H1 (cell line): ENCODE data around the gene MMP1. TPM values are rescaled to one million over a fixed set of nuclear protein-coding genes. Genes with fewer than 3 reads are reported as not detected.

Source experiments
- CTCF ChIA-PET: fragments of 300-600 bp; sonication (Branson Sonifier 250); formaldehyde crosslinking; loops from one replicate; lab custom pipeline; 2021; ENCODE audit not compliant: partially characterized antibody; lab: Charles Lee
- POLR2A ChIA-PET: fragments of 300-600 bp; sonication (Branson Sonifier 250); formaldehyde crosslinking; loops from one replicate; lab custom pipeline; 2021; ENCODE audit warnings: inconsistent platforms; ENCODE audit not compliant: partially characterized antibody; lab: Charles Lee
- DNase-seq, 2 experiments: peaks; one replicate each; pipeline versions ENCODE4 v3.0.0 to v3.0.0-alpha.2; 2010 to 2022; ENCODE audit warnings: low spot score in 2 of 2, low read depth in 1 of 2, mixed read lengths in 1 of 2
- FAIRE-seq: peaks from 2 replicates; lab custom pipeline; 2011; peaks lifted over from hg19 to GRCh38; lab: Jason Lieb, UNC
- H2AFZ ChIP-seq: 2 replicates; pipeline ENCODE4 v1.8.1; 2012; ENCODE audit warnings: low read length, inconsistent platforms
- H2AK5ac ChIP-seq: 2 replicates; pipeline ENCODE4 v1.6.1; 2013; ENCODE audit warnings: low read depth, low read length
- H2BK120ac ChIP-seq: replicated peaks from 2 replicates; pipeline ENCODE3; 2013; ENCODE audit warnings: low read depth, low read length, inconsistent platforms
- H2BK12ac ChIP-seq: 2 replicates; pipeline ENCODE4 v1.6.1; 2013; ENCODE audit warnings: low read depth, low read length
- H2BK15ac ChIP-seq: 2 replicates; pipeline ENCODE4 v1.6.1; 2013; ENCODE audit warnings: low read length
- H2BK20ac ChIP-seq: 2 replicates; pipeline ENCODE4 v1.6.1; 2013; ENCODE audit warnings: low read length
- H2BK5ac ChIP-seq: 2 replicates; pipeline ENCODE4 v1.6.1; 2013; ENCODE audit warnings: low read depth, low read length
- H3K14ac ChIP-seq: 2 replicates; pipeline ENCODE4 v1.6.1; 2013; ENCODE audit warnings: inconsistent platforms; ENCODE audit not compliant: insufficient read length
- H3K18ac ChIP-seq: 2 replicates; pipeline ENCODE4 v1.6.1; 2013; ENCODE audit warnings: low read length; ENCODE audit errors: extremely low read depth
- H3K23ac ChIP-seq: 2 replicates; pipeline ENCODE4 v1.6.1; 2013; ENCODE audit warnings: inconsistent platforms; ENCODE audit not compliant: insufficient read length
- H3K23me2 ChIP-seq: 2 replicates; pipeline ENCODE4 v1.6.1; 2013; ENCODE audit warnings: low read depth, low read length
- H3K27ac ChIP-seq: 2 replicates; pipeline ENCODE4 v1.6.1; 2011; ENCODE audit warnings: low read depth, low read length, inconsistent platforms
- H3K27me3 ChIP-seq, 4 experiments: replicated peaks in 1 of 4; 1 replicate in 1 of 4; 2 replicates in 3 of 4; pipeline versions ENCODE4 v1.6.1 to v1.8.1; 2011 to 2013; ENCODE audit warnings: low read length in 3 of 4, mild to moderate bottlenecking in 3 of 4, inconsistent platforms in 2 of 4, mixed read lengths in 2 of 4, moderate library complexity in 1 of 4; ENCODE audit not compliant: control insufficient read depth in 3 of 4, insufficient read depth in 3 of 4; ENCODE audit errors: extremely low read depth in 1 of 4
- H3K36me3 ChIP-seq, 4 experiments: 2 replicates each; pipeline versions ENCODE4 v1.6.1 to v1.8.1; 2011 to 2013; ENCODE audit warnings: mild to moderate bottlenecking in 4 of 4, low read length in 3 of 4, moderate library complexity in 2 of 4, control low read depth in 1 of 4, inconsistent platforms in 1 of 4; ENCODE audit not compliant: insufficient read depth in 4 of 4, control insufficient read depth in 2 of 4
- H3K4ac ChIP-seq: replicated peaks from 2 replicates; pipeline ENCODE3; 2013; ENCODE audit warnings: low read length, low read depth, mixed read lengths, inconsistent platforms; ENCODE audit not compliant: insufficient read length
- H3K4me1 ChIP-seq, 4 experiments: replicated peaks in 1 of 4; 1 replicate in 1 of 4; 2 replicates in 3 of 4; pipeline versions ENCODE4 v1.6.1 to v1.8.1; 2011 to 2013; ENCODE audit warnings: low read length in 3 of 4, inconsistent platforms in 2 of 4, mixed read lengths in 1 of 4; ENCODE audit not compliant: insufficient read depth in 4 of 4, control insufficient read depth in 3 of 4
- H3K4me2 ChIP-seq, 2 experiments: 2 replicates each; pipeline versions ENCODE4 v1.6.1 to v1.8.1; 2011 to 2013; ENCODE audit warnings: low read depth in 2 of 2, low read length in 2 of 2, control low read depth in 1 of 2, inconsistent platforms in 1 of 2, mild to moderate bottlenecking in 1 of 2; ENCODE audit not compliant: insufficient read depth in 1 of 2
- H3K4me3 ChIP-seq, 4 experiments: fragments of 200-600, 300-600 bp in 1 of 4; sonication (generic), shearing (Covaris generic), sonication (Bioruptor Twin) in 1 of 4; 2 replicates each; pipeline versions ENCODE4 v1.5.1 to v1.8.1; 2011 to 2016; ENCODE audit warnings: low read length in 4 of 4, low read depth in 3 of 4, control low read depth in 2 of 4, inconsistent platforms in 2 of 4, mild to moderate bottlenecking in 2 of 4, mixed read lengths in 1 of 4, moderate library complexity in 1 of 4; ENCODE audit not compliant: insufficient read depth in 2 of 4; ENCODE audit errors: extremely low read depth in 1 of 4
- H3K56ac ChIP-seq: replicated peaks from 2 replicates; pipeline ENCODE3; 2013; ENCODE audit warnings: low read depth, mild to moderate bottlenecking, mixed read lengths, low read length, inconsistent platforms; ENCODE audit not compliant: insufficient read length
- H3K79me1 ChIP-seq: 2 replicates; pipeline ENCODE4 v1.6.1; 2013; ENCODE audit warnings: low read depth, low read length, control low read depth
- H3K79me2 ChIP-seq, 2 experiments: 2 replicates each; pipeline versions ENCODE4 v1.6.1 to v1.8.1; 2012 to 2013; ENCODE audit warnings: low read length in 2 of 2, mild to moderate bottlenecking in 2 of 2, inconsistent platforms in 1 of 2; ENCODE audit not compliant: insufficient read depth in 2 of 2, control insufficient read depth in 1 of 2
- H3K9ac ChIP-seq, 4 experiments: replicated peaks in 1 of 4; 1 replicate in 1 of 4; 2 replicates in 3 of 4; pipeline versions ENCODE4 v1.6.1 to v1.8.1; 2011 to 2013; ENCODE audit warnings: low read depth in 3 of 4, low read length in 3 of 4, control low read depth in 2 of 4, mild to moderate bottlenecking in 2 of 4, moderate library complexity in 2 of 4, inconsistent platforms in 1 of 4; ENCODE audit errors: extremely low read depth in 1 of 4
- H3K9me3 ChIP-seq, 2 experiments: 2 replicates each; pipeline versions ENCODE4 v1.6.1 to v1.8.1; 2012 to 2013; ENCODE audit warnings: mild to moderate bottlenecking in 2 of 2, moderate library complexity in 2 of 2, control low read depth in 1 of 2, inconsistent platforms in 1 of 2, low read depth in 1 of 2, low read length in 1 of 2, mixed read lengths in 1 of 2; ENCODE audit not compliant: insufficient read depth in 2 of 2
- H4K20me1 ChIP-seq, 2 experiments: replicated peaks in 1 of 2; 2 replicates each; pipeline versions ENCODE3 to v1.8.1; 2011 to 2013; ENCODE audit warnings: inconsistent platforms in 2 of 2, low read length in 2 of 2, mild to moderate bottlenecking in 1 of 2; ENCODE audit not compliant: insufficient read depth in 2 of 2, control insufficient read depth in 1 of 2
- H4K5ac ChIP-seq: 2 replicates; pipeline ENCODE4 v1.6.1; 2013; ENCODE audit warnings: low read length, low read depth, mixed read lengths, inconsistent platforms; ENCODE audit not compliant: insufficient read length
- H4K8ac ChIP-seq: 2 replicates; pipeline ENCODE4 v1.8.0; 2013; ENCODE audit warnings: mild to moderate bottlenecking, moderate library complexity, low read length, inconsistent platforms; ENCODE audit not compliant: insufficient read depth; ENCODE audit errors: extremely low read depth
- H4K91ac ChIP-seq: replicated peaks from 2 replicates; pipeline ENCODE3; 2013; ENCODE audit warnings: low read length, mixed read lengths, inconsistent platforms; ENCODE audit not compliant: insufficient read length
- CEBPB ChIP-seq: IDR thresholded peaks from 2 replicates; pipeline ENCODE4 v1.6.1; 2012; ENCODE audit warnings: low read depth, low read length
- CREB1 ChIP-seq: IDR thresholded peaks from 2 replicates; pipeline ENCODE4 v1.6.1; 2012; ENCODE audit warnings: inconsistent platforms
- EP300 ChIP-seq, 2 experiments: IDR thresholded peaks; 1 replicate in 1 of 2; 2 replicates in 1 of 2; pipeline ENCODE4 v1.6.1; 2011 to 2012; ENCODE audit warnings: low read depth in 2 of 2, low read length in 2 of 2, mild to moderate bottlenecking in 2 of 2, borderline replicate concordance in 1 of 2, inconsistent platforms in 1 of 2, moderate library complexity in 1 of 2
- JUND ChIP-seq: IDR thresholded peaks from 2 replicates; pipeline ENCODE4 v1.6.1; 2011; ENCODE audit warnings: mild to moderate bottlenecking, improper control_type of control experiment, low read length
- KDM4A ChIP-seq: IDR thresholded peaks from one replicate; pipeline ENCODE4 v1.7.1; 2012; ENCODE audit warnings: low read depth, mild to moderate bottlenecking, moderate library complexity, low read length, inconsistent platforms; ENCODE audit not compliant: severe bottlenecking
- SP2 ChIP-seq: IDR thresholded peaks from 2 replicates; pipeline ENCODE4 v1.6.1; 2012; ENCODE audit warnings: mild to moderate bottlenecking, low read length, inconsistent platforms
- polyA plus RNA-seq, 7 experiments: library from polyadenylated mRNA; depleted of rRNA in 3 of 7; stranded (reverse) in 5 of 7; unstranded in 2 of 7; fragments of >200 nt in 5 of 7; fragments of 200-250 nt in 2 of 7; gene quantifications; 1 replicate in 5 of 7; 2 replicates in 1 of 7; 4 replicates in 1 of 7; pipeline versions ENCODE4 v1.2.1 to v1.2.3, GENCODE V29; 2011 to 2013; ENCODE audit warnings: missing spikeins in 2 of 7, mixed read lengths in 2 of 7
- total RNA-seq: library from RNA; stranded (reverse); fragmentation: NEBNext Ultra II Directional; extraction: Animal tissue kit (Norgen Biotek cat#: 25700); gene quantifications from 2 replicates; pipeline ENCODE4 v1.2.1, GENCODE V29; 2021
- TF ChIP-seq, protein P1 (sequence below): IDR thresholded peaks from 2 replicates; pipeline ENCODE4 v1.6.1; 2011; ENCODE audit warnings: low read length, improper control_type of control experiment

MMP1 gene
- total and polyA plus RNA-seq, 2 of the 8 experiments (the other 6 are each of a cell fraction or from before 2014, with no cell fraction given): not detected

DNA sequence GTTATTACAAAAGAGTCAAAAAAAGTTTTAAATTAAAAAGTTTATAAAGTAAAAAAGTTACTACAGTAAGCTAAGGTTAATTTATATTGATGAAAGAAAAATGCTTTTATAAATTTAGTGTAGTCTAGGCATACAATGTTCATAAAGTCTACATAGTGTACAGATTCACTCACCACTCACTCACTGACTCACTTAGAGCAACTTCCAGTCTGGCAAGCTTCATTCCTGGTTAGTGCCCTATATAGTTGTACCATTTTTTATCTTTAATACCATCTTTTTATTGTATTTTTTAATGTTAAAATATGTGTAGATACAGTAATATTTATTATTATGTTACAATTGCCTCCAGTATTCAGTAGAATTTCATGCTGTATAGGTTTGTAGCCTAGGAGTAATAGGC is 14.9 kb downstream of the MMP1 start:
- Histone ChIP-seq H3K36me3 (no peaks in the 10 kb centered on the region), H3K4me1 (peaks cover 0 to 3% (median under 1%) of the 10 kb centered on the region in 4 experiments; a peak in 2 of 7 replicates), H3K27ac (no peak overlapping the region), H3K4me3 (no peak overlapping the region), H2AFZ (no peak overlapping the region), H3K23me2 (no peaks in the 10 kb centered on the region), H3K4me2 (no peak overlapping the region), H3K14ac (no peak overlapping the region), H3K79me1 (no peaks in the 10 kb centered on the region), H2BK15ac (no peak overlapping the region), H4K8ac (no peak overlapping the region), H4K5ac (no peak overlapping the region), H3K56ac (no peak overlapping the region), H3K23ac (no peak overlapping the region), H3K18ac (no peak overlapping the region), H3K79me2 (no peaks in the 10 kb centered on the region), H4K20me1 (no peaks in the 10 kb centered on the region), H2BK12ac (no peak overlapping the region), H2BK20ac (no peak overlapping the region), H4K91ac (no peak overlapping the region), H3K9ac (no peak overlapping the region), H2BK120ac (no peak overlapping the region), H3K27me3 (no peaks in the 10 kb centered on the region), H3K4ac (no peak overlapping the region), H2BK5ac (no peak overlapping the region), H2AK5ac (no peak overlapping the region), H3K9me3 (no peaks in the 10 kb centered on the region)
- ChIA-PET POLR2A (interaction anchor here (0.6 kb wide), 1 partner anchor 267 kb away, joined by 3 read pairs; no protein-coding TSS in a partner anchor), CTCF (interaction anchor here (0.7 to 7.0 kb wide), 7 partner anchors 8 to 50 kb away, joined by 3 to 57 read pairs (median 8); no protein-coding TSS in a partner anchor)
- FAIRE-seq (no peak), DNase-seq (no peak)
- TF ChIP-seq KDM4A: no peak
- TF ChIP-seq EP300 (IDR thresholded peaks at IDR 0.05; ENCODE audit: borderline replicate concordance in 1 of 2, low read depth in 2 of 2, low read length in 2 of 2): no peak
- no peak for TF ChIP-seq SP2
- TF ChIP-seq CEBPB: no peak
- TF ChIP-seq, protein P1, sequence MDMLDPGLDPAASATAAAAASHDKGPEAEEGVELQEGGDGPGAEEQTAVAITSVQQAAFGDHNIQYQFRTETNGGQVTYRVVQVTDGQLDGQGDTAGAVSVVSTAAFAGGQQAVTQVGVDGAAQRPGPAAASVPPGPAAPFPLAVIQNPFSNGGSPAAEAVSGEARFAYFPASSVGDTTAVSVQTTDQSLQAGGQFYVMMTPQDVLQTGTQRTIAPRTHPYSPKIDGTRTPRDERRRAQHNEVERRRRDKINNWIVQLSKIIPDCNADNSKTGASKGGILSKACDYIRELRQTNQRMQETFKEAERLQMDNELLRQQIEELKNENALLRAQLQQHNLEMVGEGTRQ: no peak
- TF ChIP-seq CREB1: no peak
- no peak for TF ChIP-seq JUND
